KMS-11 (cell line): ENCODE measurements around the gene KDM3A.

Experiments used
- H2AFZ ChIP-seq: fragments of 200-600 bp; sonication (generic); 2 replicates; pipeline ENCODE4 v1.6.1; 2016; ENCODE audit warnings: antibody characterized with exemption, mixed run types, low read depth
- H3K27ac ChIP-seq: fragments of 200-600 bp; sonication (generic); 2 replicates; pipeline ENCODE4 v1.6.1; 2016; ENCODE audit warnings: mild to moderate bottlenecking, mixed run types
- H3K27me3 ChIP-seq: fragments of 200-600 bp; sonication (generic); 2 replicates; pipeline ENCODE4 v1.6.1; 2017; ENCODE audit warnings: mild to moderate bottlenecking, low read depth, mixed run types, moderate library complexity; ENCODE audit not compliant: insufficient read depth
- H3K36me3 ChIP-seq: fragments of 200-600 bp; sonication (generic); 2 replicates; pipeline ENCODE4 v1.6.1; 2017; ENCODE audit warnings: mild to moderate bottlenecking, mixed run types; ENCODE audit not compliant: insufficient read depth
- H3K4me1 ChIP-seq: fragments of 200-600 bp; sonication (generic); 2 replicates; pipeline ENCODE4 v1.6.1; 2016; ENCODE audit warnings: mild to moderate bottlenecking, low read depth, mixed run types; ENCODE audit not compliant: poor library complexity, severe bottlenecking
- H3K4me2 ChIP-seq: fragments of 200-600 bp; sonication (generic); 2 replicates; pipeline ENCODE4 v1.7.0; 2016; ENCODE audit warnings: mild to moderate bottlenecking, mixed run types
- H3K4me3 ChIP-seq: fragments of 200-600 bp; sonication (generic); IDR thresholded peaks from 2 replicates; pipeline ENCODE4 v1.6.1; 2017; ENCODE audit warnings: low read depth, low read length, mixed read lengths; ENCODE audit not compliant: insufficient read depth
- H3K79me2 ChIP-seq: fragments of 200-600 bp; sonication (generic); 2 replicates; pipeline ENCODE4 v1.6.1; 2016; ENCODE audit warnings: low read depth, mixed run types; ENCODE audit not compliant: insufficient read depth
- H3K9ac ChIP-seq: fragments of 200-600 bp; sonication (generic); 2 replicates; pipeline ENCODE4 v1.6.1; 2016; ENCODE audit warnings: mild to moderate bottlenecking, mixed run types
- H4K20me1 ChIP-seq: fragments of 200-600 bp; sonication (generic); 2 replicates; pipeline ENCODE4 v1.6.1; 2016; ENCODE audit warnings: mild to moderate bottlenecking, mixed run types; ENCODE audit not compliant: insufficient read depth
- TF ChIP-seq, protein P1 (sequence below): fragments of 200-600 bp; sonication (generic); conservative IDR thresholded peaks from 2 replicates; pipeline ENCODE4 v1.6.1; 2017; ENCODE audit warnings: low read depth, mild to moderate bottlenecking, antibody characterized with exemption, low read length, moderate library complexity, mixed read lengths

Gene KDM3A

DNA sequence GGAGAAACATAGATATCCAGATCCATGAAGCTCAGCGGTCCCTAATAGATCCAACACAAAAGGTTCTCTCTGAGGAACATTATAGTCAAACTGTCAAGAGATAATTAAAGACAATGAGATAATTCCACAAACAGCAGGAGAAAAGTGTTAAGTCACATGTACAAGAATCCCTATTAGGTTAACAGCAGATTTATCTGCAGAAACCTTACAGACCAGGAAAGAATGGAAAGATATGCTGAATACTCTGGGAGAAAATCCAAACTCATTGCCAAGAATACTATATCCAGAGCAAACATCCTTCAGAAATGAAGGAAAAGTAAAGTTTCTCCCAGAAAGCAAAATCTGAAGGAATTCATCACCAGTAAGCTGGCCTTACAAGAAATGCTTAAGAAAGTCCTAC lies 10.8 kb upstream of the KDM3A start:
- TF ChIP-seq, protein P1, sequence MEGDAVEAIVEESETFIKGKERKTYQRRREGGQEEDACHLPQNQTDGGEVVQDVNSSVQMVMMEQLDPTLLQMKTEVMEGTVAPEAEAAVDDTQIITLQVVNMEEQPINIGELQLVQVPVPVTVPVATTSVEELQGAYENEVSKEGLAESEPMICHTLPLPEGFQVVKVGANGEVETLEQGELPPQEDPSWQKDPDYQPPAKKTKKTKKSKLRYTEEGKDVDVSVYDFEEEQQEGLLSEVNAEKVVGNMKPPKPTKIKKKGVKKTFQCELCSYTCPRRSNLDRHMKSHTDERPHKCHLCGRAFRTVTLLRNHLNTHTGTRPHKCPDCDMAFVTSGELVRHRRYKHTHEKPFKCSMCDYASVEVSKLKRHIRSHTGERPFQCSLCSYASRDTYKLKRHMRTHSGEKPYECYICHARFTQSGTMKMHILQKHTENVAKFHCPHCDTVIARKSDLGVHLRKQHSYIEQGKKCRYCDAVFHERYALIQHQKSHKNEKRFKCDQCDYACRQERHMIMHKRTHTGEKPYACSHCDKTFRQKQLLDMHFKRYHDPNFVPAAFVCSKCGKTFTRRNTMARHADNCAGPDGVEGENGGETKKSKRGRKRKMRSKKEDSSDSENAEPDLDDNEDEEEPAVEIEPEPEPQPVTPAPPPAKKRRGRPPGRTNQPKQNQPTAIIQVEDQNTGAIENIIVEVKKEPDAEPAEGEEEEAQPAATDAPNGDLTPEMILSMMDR = no peak
- Histone ChIP-seq H3K36me3 (no peaks in the 10 kb centered on the region), H3K79me2 (no peaks in the 10 kb centered on the region), H3K4me1 (peaks cover 5% of the 10 kb centered on the region), H3K4me2 (no peak overlapping the region), H3K27ac (no peak overlapping the region), H2AFZ (no peak overlapping the region), H3K27me3 (no peaks in the 10 kb centered on the region), H3K4me3 (no peak overlapping the region), H4K20me1 (no peaks in the 10 kb centered on the region), H3K9ac (no peak overlapping the region)

DNA sequence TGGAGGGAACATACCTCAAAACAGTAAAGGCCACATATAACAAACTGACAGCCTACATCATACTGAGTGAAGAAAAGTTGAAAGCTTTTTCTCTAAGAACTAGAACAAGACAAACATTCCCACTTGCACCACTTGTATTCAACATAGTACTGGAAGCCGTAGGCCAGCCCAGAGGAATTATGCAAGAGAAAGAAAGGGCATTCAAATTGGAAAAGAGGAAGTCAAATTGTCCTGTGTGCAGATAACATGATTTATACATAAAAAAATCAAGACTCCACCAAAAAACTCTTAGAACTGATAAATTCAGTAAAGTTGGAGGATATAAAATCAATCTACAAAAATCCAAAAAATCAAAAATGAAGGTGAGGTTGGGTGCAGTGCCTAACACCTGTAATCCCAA lies 8.0 kb upstream of the KDM3A start:
- Histone ChIP-seq H3K4me1 (peaks cover 5% of the 10 kb centered on the region), H3K27me3 (no peaks in the 10 kb centered on the region), H3K79me2 (no peaks in the 10 kb centered on the region), H2AFZ (no peak overlapping the region), H3K27ac (no peak overlapping the region), H3K36me3 (no peaks in the 10 kb centered on the region), H3K4me3 (no peak overlapping the region), H3K4me2 (no peak overlapping the region), H4K20me1 (no peaks in the 10 kb centered on the region), H3K9ac (no peak overlapping the region)
- TF ChIP-seq, protein P1 = no peak

DNA sequence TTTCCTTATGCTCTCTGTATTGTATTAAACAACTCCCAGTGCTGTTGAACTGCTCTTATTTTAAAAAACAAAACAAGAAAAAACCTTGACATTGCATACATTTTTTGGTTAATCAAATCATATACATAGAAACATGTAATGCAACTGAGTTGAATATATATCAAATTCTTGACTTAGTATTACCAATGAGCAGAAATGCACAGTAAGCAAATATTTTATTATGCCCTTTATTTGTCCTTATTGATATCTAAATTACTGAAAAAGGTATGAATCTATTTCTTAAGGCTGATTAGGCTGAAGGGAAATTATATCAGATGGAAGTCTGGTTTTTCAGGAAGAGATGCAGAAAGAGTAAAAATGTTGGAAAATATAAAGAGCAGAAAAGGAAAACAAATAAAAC lies 6.9 kb upstream of the KDM3A start:
- Histone ChIP-seq H3K79me2 (no peaks in the 10 kb centered on the region), H2AFZ (no peak overlapping the region), H3K4me3 (no peak overlapping the region), H3K4me1 (peaks cover 2% of the 10 kb centered on the region), H3K36me3 (no peaks in the 10 kb centered on the region), H3K27ac (no peak overlapping the region), H4K20me1 (no peaks in the 10 kb centered on the region), H3K27me3 (no peaks in the 10 kb centered on the region), H3K4me2 (no peak overlapping the region), H3K9ac (no peak overlapping the region)
- TF ChIP-seq, protein P1 = no peak

DNA sequence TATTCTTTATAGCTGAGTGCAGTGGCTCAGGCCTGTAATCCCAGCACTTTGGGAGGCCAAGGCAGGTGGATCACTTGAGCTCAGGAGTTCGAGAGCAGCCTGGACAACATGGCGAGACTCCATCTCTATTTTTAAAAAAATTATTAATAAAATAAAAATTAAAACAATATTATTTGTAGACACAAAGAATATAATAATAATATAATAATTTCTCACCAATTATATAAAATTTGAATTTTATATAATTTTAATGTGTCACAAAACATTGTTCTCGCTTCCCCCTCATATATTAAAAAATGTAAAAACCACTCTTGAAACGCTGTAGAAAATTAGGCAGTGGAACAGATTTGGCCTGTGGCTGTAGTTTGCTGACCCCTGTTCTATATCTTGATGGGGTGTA lies 5.6 kb upstream of the KDM3A start:
- no peak overlapping the region for H2AFZ ChIP-seq
- H3K9ac ChIP-seq = no peak overlapping the region
- H3K4me2 ChIP-seq = no peak overlapping the region
- H4K20me1 ChIP-seq = no peaks in the 10 kb centered on the region
- no peak overlapping the region for H3K4me3 ChIP-seq
- H3K4me1 ChIP-seq = peaks cover 4% of the 10 kb centered on the region
- TF ChIP-seq, protein P1 = no peak
- no peaks in the 10 kb centered on the region for H3K27me3 ChIP-seq
- no peaks in the 10 kb centered on the region for H3K79me2 ChIP-seq
- H3K27ac ChIP-seq = no peak overlapping the region
- no peaks in the 10 kb centered on the region for H3K36me3 ChIP-seq

- no peak overlapping the region for H3K9ac ChIP-seq
- no peaks in the 10 kb centered on the region for H4K20me1 ChIP-seq
- no peaks in the 10 kb centered on the region for H3K79me2 ChIP-seq
- TF ChIP-seq, protein P1 = no peak
- no peak overlapping the region for H3K27ac ChIP-seq
- no peak overlapping the region for H3K4me3 ChIP-seq
- peaks cover 4% of the 10 kb centered on the region for H3K4me1 ChIP-seq
- no peak overlapping the region for H3K4me2 ChIP-seq
- no peaks in the 10 kb centered on the region for H3K36me3 ChIP-seq
- H2AFZ ChIP-seq = no peak overlapping the region
- H3K27me3 ChIP-seq = no peaks in the 10 kb centered on the region
Observed at GRCh38 chr2:86436328-86436727, 4.8 kb upstream of the KDM3A start.
